Measurements from ENCODE around the gene NF2.

Gene NF2

DNA sequence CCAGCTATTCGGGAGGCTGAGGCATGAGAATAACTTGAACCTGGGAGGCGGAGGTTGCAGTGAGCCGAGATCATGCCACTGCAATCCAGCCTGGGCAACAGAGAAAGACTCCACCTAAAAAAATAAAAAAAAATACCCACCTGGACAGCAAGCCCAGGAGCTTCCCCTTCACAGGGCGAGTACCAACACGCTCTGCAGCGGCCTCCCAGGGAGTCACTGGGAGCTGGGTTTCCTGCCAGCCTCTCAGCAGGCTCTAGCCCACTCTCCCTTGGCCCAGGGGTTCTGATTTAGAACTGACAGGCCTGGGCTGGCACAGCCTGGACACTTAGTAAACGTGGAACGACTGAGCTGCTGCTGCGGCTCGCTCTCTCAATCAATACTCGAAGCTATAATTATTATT, 114.4 kb downstream of the NF2 start:
- no peak for TF ChIP-seq ZFX (IDR thresholded peaks at IDR 0.05; ENCODE audit: borderline replicate concordance)
- TF ChIP-seq CTCF (IDR thresholded peaks at IDR 0.05) = no peak
- no peak overlapping the region for H3K27ac ChIP-seq

- H3K27ac ChIP-seq = no peak overlapping the region
- TF ChIP-seq CTCF (IDR thresholded peaks at IDR 0.05) = no peak
- no peak for TF ChIP-seq ZFX (IDR thresholded peaks at IDR 0.05; ENCODE audit: borderline replicate concordance)
Measured at GRCh38 chr22:29718949-29719898, 115.8 kb downstream of the NF2 start.

- no peak for TF ChIP-seq CTCF (IDR thresholded peaks at IDR 0.05)
- no peak for TF ChIP-seq ZFX (IDR thresholded peaks at IDR 0.05; ENCODE audit: borderline replicate concordance)
- H3K27ac ChIP-seq = no peak within 1 kb of the TSS
Measured at GRCh38 chr22:29719899-29720645, 116.6 kb downstream of the NF2 start, which contains the start of gene CABP7. Gene CABP7, plus strand, starts transcription at chr22:29720003. Its CDS starts 422 bp downstream, at chr22:29720425.

DNA sequence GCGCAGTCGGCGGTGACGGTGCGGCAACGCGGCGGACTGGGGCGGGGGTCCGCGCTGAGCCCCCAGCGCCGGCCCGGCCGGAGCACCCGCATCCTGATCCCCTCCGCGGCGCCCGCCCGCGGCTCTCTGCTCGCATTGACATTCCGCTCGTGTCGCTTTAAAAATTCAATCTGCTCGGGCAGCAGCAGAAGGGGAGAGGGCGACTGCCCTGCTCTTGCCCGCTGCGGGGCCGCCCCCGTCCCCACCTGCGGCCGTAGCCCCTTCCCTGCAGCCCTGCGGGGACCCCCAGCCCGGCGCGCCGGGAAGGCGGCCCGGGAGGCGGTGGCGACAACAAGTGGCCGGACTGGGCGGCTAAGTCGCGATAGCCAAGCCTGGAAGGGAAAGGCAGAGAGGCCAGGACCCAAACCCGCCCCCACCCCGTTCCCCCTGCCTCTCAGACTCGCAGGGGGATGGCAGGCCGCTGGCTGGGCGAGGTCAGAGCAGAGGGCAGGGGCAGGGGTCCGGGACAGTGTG, 117.4 kb downstream of the NF2 start:
- TF ChIP-seq ZFX (IDR thresholded peaks at IDR 0.05; ENCODE audit: borderline replicate concordance) = no peak
- TF ChIP-seq CTCF (IDR thresholded peaks at IDR 0.05) = no peak

DNA sequence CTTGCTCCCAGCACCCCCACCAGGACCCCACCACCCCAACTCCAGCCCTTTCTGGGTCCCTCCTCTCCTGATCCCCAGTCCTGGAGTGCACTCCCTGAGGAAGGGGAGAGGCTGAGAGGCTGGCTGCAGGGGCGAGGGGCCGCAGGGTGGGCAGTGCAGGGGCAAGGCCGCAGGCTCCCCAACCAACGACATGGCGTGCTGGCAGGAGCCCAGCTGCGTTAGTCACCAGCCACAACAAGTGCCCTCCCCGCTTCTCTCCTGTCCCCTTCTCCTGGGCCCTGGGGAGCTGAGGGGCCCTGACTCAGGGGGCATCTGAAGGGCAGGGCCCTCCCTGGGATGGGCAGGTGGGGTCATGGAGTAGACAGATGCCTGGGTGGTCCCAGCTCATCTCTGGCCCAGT, 118.7 kb downstream of the NF2 start:
- TF ChIP-seq CTCF (IDR thresholded peaks at IDR 0.05) = no peak
- no peak for TF ChIP-seq ZFX (IDR thresholded peaks at IDR 0.05; ENCODE audit: borderline replicate concordance)
- H3K27ac ChIP-seq = no peak overlapping the region

More for the DNA sequence above, 117.4 kb downstream of the NF2 start:
- no peak overlapping the region for H3K27ac ChIP-seq

- TF ChIP-seq CTCF (IDR thresholded peaks at IDR 0.05) = no peak
- no peak for TF ChIP-seq ZFX (IDR thresholded peaks at IDR 0.05; ENCODE audit: borderline replicate concordance)
- no peak overlapping the region for H3K27ac ChIP-seq
Measured at GRCh38 chr22:29722587-29722986, 119.2 kb downstream of the NF2 start.
